ENCODE measurements around the gene DENND1B.
"Not testable (repeated sequence)": the region's sequence is repeated elsewhere in the genome, so short reads cannot be mapped to it uniquely, and the experiment has no call there.

Gene DENND1B

GRCh38 chr1:197491505-197491904 is 283.8 kb downstream of the DENND1B start:
- not testable (repeated sequence) for H3K9me3 ChIP-seq (ENCODE audit: control insufficient read depth in 5 of 5, low read length in 5 of 5); H3K4me1 ChIP-seq (ENCODE audit: control insufficient read depth in 5 of 5, insufficient read depth in 5 of 5, low read length in 5 of 5)

DNA sequence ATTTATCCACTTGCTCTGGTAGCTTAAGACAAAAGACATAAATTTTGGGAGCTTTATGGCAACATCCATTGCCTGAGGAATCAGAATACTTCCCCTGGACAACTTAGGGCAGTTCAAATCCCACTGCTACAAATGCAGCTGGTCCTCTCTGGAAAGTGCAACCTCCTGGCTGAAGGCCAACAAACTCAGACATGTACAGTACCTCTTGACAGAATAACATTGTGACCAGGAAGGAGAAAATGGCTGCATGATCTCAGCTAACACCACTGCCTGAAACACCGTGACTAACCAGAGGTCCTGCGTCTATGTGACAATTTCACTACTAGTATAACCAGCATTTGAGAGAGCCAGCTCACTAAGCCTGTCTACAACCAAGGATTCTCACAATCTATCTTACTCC is 288.3 kb downstream of the DENND1B start:
- Histone ChIP-seq H3K27ac (ENCODE audit: low read depth, low read length) (no peak overlapping the region), H3K27me3 (ENCODE audit: control insufficient read depth in 5 of 5, insufficient read depth in 4 of 5, low read length in 5 of 5) (no peaks in the 10 kb centered on the region), H3K9me3 (ENCODE audit: control insufficient read depth in 5 of 5, low read length in 5 of 5) (no peaks in the 10 kb centered on the region), H3K4me3 (ENCODE audit: low read depth in 1 of 5, low read length in 5 of 5) (no peak overlapping the region), H3K4me1 (ENCODE audit: control insufficient read depth in 5 of 5, insufficient read depth in 5 of 5, low read length in 5 of 5) (no peaks in the 10 kb centered on the region), H3K9ac (ENCODE audit: low read length in 5 of 5) (no peak overlapping the region), H3K36me3 (ENCODE audit: control insufficient read depth in 5 of 5, insufficient read depth in 5 of 5, low read length in 5 of 5) (no peaks in the 10 kb centered on the region)

More at GRCh38 chr1:197491505-197491904, 283.8 kb downstream of the DENND1B start:
- H3K27ac ChIP-seq (ENCODE audit: low read depth, low read length); H3K4me3 ChIP-seq (ENCODE audit: low read depth in 1 of 5, low read length in 5 of 5); H3K36me3 ChIP-seq (ENCODE audit: control insufficient read depth in 5 of 5, insufficient read depth in 5 of 5, low read length in 5 of 5); H3K27me3 ChIP-seq (ENCODE audit: control insufficient read depth in 5 of 5, insufficient read depth in 4 of 5, low read length in 5 of 5); H3K9ac ChIP-seq (ENCODE audit: low read length in 5 of 5): not testable (repeated sequence)

GRCh38 chr1:197485790-197486189 is 289.5 kb downstream of the DENND1B start:
- H3K4me1 ChIP-seq (ENCODE audit: control insufficient read depth in 5 of 5, insufficient read depth in 5 of 5, low read length in 5 of 5): no peaks in the 10 kb centered on the region

DNA sequence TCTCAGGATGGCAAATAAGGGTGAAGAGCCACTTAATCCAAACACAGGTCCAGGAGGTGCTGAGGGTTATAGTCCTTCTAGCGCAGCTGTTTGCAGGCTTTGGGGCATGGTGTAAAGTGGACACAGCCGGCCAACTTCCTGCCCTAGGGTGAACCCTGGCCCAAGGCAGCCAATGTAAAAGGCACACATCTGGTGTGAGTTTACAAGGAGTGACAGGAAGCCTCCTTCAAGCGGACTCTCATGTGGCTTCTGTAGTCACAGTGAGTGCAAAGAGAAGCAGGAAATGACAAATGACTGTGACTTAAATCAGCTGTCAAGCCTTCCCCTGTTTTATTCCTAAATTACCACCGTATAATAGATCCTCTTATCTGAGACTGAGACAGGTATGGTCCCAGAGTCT is 294.2 kb downstream of the DENND1B start:
- Histone ChIP-seq H3K36me3 (ENCODE audit: control insufficient read depth in 5 of 5, insufficient read depth in 5 of 5, low read length in 5 of 5) (no peaks in the 10 kb centered on the region), H3K4me3 (ENCODE audit: low read depth in 1 of 5, low read length in 5 of 5) (no peak overlapping the region), H3K27me3 (ENCODE audit: control insufficient read depth in 5 of 5, insufficient read depth in 4 of 5, low read length in 5 of 5) (no peaks in the 10 kb centered on the region), H3K9me3 (ENCODE audit: control insufficient read depth in 5 of 5, low read length in 5 of 5) (no peaks in the 10 kb centered on the region), H3K9ac (ENCODE audit: low read length in 5 of 5) (no peak overlapping the region), H3K4me1 (ENCODE audit: control insufficient read depth in 5 of 5, insufficient read depth in 5 of 5, low read length in 5 of 5) (no peaks in the 10 kb centered on the region), H3K27ac (ENCODE audit: low read depth, low read length) (no peak overlapping the region)

More at GRCh38 chr1:197485790-197486189, 289.5 kb downstream of the DENND1B start:
- Histone ChIP-seq H3K27me3 (ENCODE audit: control insufficient read depth in 5 of 5, insufficient read depth in 4 of 5, low read length in 5 of 5) (no peaks in the 10 kb centered on the region), H3K36me3 (ENCODE audit: control insufficient read depth in 5 of 5, insufficient read depth in 5 of 5, low read length in 5 of 5) (no peaks in the 10 kb centered on the region), H3K4me3 (ENCODE audit: low read depth in 1 of 5, low read length in 5 of 5) (no peak overlapping the region), H3K9me3 (ENCODE audit: control insufficient read depth in 5 of 5, low read length in 5 of 5) (no peaks in the 10 kb centered on the region), H3K9ac (ENCODE audit: low read length in 5 of 5) (no peak overlapping the region), H3K27ac (ENCODE audit: low read depth, low read length) (no peak overlapping the region)

DNA sequence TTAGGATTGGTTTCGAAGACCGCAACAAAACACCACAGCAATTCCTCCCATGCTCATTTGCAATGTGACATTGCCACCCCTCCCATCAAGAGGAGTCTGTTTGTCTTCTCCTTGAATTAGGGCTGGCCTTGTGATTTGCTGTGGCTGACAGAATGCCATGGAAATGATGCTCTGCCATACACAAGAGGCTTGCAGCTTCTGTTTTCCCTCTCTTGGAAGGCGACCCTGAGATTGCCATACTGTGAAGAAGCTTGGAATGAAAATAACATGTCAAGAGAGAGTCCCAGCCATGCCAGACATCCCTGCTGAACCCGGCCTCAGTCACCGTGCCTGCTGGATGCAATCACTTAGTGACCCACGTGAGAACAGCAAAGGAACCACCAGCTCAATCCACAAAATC is 294.8 kb downstream of the DENND1B start:
- Histone ChIP-seq H3K4me1 (ENCODE audit: control insufficient read depth in 5 of 5, insufficient read depth in 5 of 5, low read length in 5 of 5) (no peaks in the 10 kb centered on the region), H3K4me3 (ENCODE audit: low read depth in 1 of 5, low read length in 5 of 5) (no peak overlapping the region), H3K36me3 (ENCODE audit: control insufficient read depth in 5 of 5, insufficient read depth in 5 of 5, low read length in 5 of 5) (no peaks in the 10 kb centered on the region), H3K9me3 (ENCODE audit: control insufficient read depth in 5 of 5, low read length in 5 of 5) (no peaks in the 10 kb centered on the region), H3K27ac (ENCODE audit: low read depth, low read length) (no peak overlapping the region), H3K9ac (ENCODE audit: low read length in 5 of 5) (no peak overlapping the region), H3K27me3 (ENCODE audit: control insufficient read depth in 5 of 5, insufficient read depth in 4 of 5, low read length in 5 of 5) (no peaks in the 10 kb centered on the region)

GRCh38 chr1:197472141-197472540 is 303.1 kb downstream of the DENND1B start:
- Histone ChIP-seq H3K4me1 (ENCODE audit: control insufficient read depth in 5 of 5, insufficient read depth in 5 of 5, low read length in 5 of 5) (peaks cover 0 to 4% (median 0%) of the 10 kb centered on the region in 5 donors), H3K9ac (ENCODE audit: low read length in 5 of 5) (no peak overlapping the region), H3K36me3 (ENCODE audit: control insufficient read depth in 5 of 5, insufficient read depth in 5 of 5, low read length in 5 of 5) (no peaks in the 10 kb centered on the region), H3K27ac (ENCODE audit: low read depth, low read length) (no peak overlapping the region), H3K4me3 (ENCODE audit: low read depth in 1 of 5, low read length in 5 of 5) (no peak overlapping the region), H3K27me3 (ENCODE audit: control insufficient read depth in 5 of 5, insufficient read depth in 4 of 5, low read length in 5 of 5) (peaks cover 0 to 2% (median 0%) of the 10 kb centered on the region in 5 donors), H3K9me3 (ENCODE audit: control insufficient read depth in 5 of 5, low read length in 5 of 5) (no peaks in the 10 kb centered on the region)

DNA sequence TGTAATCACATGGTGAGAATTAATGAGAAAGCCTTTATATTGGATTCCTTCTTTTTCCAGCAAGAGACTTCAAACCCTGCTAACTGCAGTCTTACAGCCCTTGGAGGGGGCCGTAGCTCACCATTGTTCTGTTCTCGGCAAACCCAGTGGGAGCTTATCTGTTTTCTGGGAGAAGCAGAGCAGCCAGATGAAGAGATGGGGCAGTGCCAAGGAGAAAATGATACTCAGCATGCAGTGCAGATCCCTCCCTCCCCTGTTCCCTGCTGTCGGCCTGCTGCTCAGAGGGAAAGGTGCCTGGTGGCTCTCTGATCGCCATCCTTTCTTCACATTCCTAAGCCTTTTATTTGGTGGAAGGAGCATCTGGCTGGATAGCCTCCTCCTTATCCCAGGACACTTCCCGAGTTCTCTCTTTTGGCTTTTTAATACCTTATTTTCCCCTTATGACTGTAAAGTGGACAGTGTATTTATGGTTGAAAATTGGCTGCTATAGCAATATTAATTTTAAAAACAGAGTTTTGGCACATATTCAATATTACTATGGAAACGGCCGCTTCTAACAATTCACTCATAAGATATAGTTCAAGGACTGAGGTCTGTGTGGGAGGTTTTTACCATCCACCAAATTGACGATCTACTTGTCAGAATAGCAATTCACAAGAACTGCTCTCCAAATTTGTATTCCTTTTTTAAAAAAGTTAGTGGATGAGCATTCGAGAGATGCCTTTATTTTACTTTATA is 303.9 kb downstream of the DENND1B start:
- peaks cover 0 to 2% (median 0%) of the 10 kb centered on the region in 5 donors for H3K27me3 ChIP-seq (ENCODE audit: control insufficient read depth in 5 of 5, insufficient read depth in 4 of 5, low read length in 5 of 5)
- no peaks in the 10 kb centered on the region for H3K9me3 ChIP-seq (ENCODE audit: control insufficient read depth in 5 of 5, low read length in 5 of 5)
- H3K27ac ChIP-seq (ENCODE audit: low read depth, low read length): no peak overlapping the region
- no peak overlapping the region for H3K9ac ChIP-seq (ENCODE audit: low read length in 5 of 5)
- H3K36me3 ChIP-seq (ENCODE audit: control insufficient read depth in 5 of 5, insufficient read depth in 5 of 5, low read length in 5 of 5): no peaks in the 10 kb centered on the region
- peaks cover 0 to 4% (median 0%) of the 10 kb centered on the region in 5 donors for H3K4me1 ChIP-seq (ENCODE audit: control insufficient read depth in 5 of 5, insufficient read depth in 5 of 5, low read length in 5 of 5)
- H3K4me3 ChIP-seq (ENCODE audit: low read depth in 1 of 5, low read length in 5 of 5): no peak overlapping the region

DNA sequence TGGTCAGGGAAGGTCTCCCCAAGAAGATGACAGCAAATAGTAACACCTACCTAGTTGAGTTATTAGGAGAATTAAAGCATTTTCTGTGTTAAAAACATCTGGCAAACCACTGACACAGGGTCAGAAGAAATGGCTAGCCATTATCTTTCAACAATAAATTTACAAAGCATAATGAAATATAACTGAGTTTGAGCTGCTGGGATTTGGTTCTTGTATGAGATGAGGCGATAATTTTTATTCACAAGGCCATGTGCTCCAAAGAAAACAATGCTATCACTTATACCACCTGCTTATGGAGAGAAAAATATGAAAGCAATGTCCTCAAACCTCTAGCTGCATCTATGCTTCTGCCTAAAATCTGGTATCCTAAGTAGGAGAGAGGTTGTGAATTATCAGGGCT is 304.9 kb downstream of the DENND1B start:
- Histone ChIP-seq H3K36me3 (ENCODE audit: control insufficient read depth in 5 of 5, insufficient read depth in 5 of 5, low read length in 5 of 5) (no peaks in the 10 kb centered on the region), H3K4me1 (ENCODE audit: control insufficient read depth in 5 of 5, insufficient read depth in 5 of 5, low read length in 5 of 5) (peaks cover 0 to 4% (median 0%) of the 10 kb centered on the region in 5 donors), H3K4me3 (ENCODE audit: low read depth in 1 of 5, low read length in 5 of 5) (no peak overlapping the region), H3K9ac (ENCODE audit: low read length in 5 of 5) (no peak overlapping the region), H3K9me3 (ENCODE audit: control insufficient read depth in 5 of 5, low read length in 5 of 5) (no peaks in the 10 kb centered on the region), H3K27me3 (ENCODE audit: control insufficient read depth in 5 of 5, insufficient read depth in 4 of 5, low read length in 5 of 5) (peaks cover 0 to 2% (median 0%) of the 10 kb centered on the region in 5 donors), H3K27ac (ENCODE audit: low read depth, low read length) (no peak overlapping the region)

- H3K9me3 ChIP-seq (ENCODE audit: control insufficient read depth in 5 of 5, low read length in 5 of 5): no peaks in the 10 kb centered on the region
- H3K36me3 ChIP-seq (ENCODE audit: control insufficient read depth in 5 of 5, insufficient read depth in 5 of 5, low read length in 5 of 5): no peaks in the 10 kb centered on the region
- no peak overlapping the region for H3K27ac ChIP-seq (ENCODE audit: low read depth, low read length)
- peaks cover 0 to 2% (median 0%) of the 10 kb centered on the region in 5 donors for H3K27me3 ChIP-seq (ENCODE audit: control insufficient read depth in 5 of 5, insufficient read depth in 4 of 5, low read length in 5 of 5)
- no peak overlapping the region for H3K9ac ChIP-seq (ENCODE audit: low read length in 5 of 5)
- peaks cover 0 to 4% (median 0%) of the 10 kb centered on the region in 5 donors for H3K4me1 ChIP-seq (ENCODE audit: control insufficient read depth in 5 of 5, insufficient read depth in 5 of 5, low read length in 5 of 5)
- no peak overlapping the region for H3K4me3 ChIP-seq (ENCODE audit: low read depth in 1 of 5, low read length in 5 of 5)
Measured at GRCh38 chr1:197469620-197470210, 305.6 kb downstream of the DENND1B start.

- Histone ChIP-seq H3K9ac (ENCODE audit: low read length in 5 of 5) (no peak overlapping the region), H3K9me3 (ENCODE audit: control insufficient read depth in 5 of 5, low read length in 5 of 5) (no peaks in the 10 kb centered on the region), H3K36me3 (ENCODE audit: control insufficient read depth in 5 of 5, insufficient read depth in 5 of 5, low read length in 5 of 5) (no peaks in the 10 kb centered on the region), H3K27ac (ENCODE audit: low read depth, low read length) (no peak overlapping the region), H3K27me3 (ENCODE audit: control insufficient read depth in 5 of 5, insufficient read depth in 4 of 5, low read length in 5 of 5) (peaks cover 0 to 2% (median 0%) of the 10 kb centered on the region in 5 donors), H3K4me1 (ENCODE audit: control insufficient read depth in 5 of 5, insufficient read depth in 5 of 5, low read length in 5 of 5) (peaks cover 0 to 6% (median 5%) of the 10 kb centered on the region in 5 donors), H3K4me3 (ENCODE audit: low read depth in 1 of 5, low read length in 5 of 5) (no peak overlapping the region)
Measured at GRCh38 chr1:197468543-197469175, 306.6 kb downstream of the DENND1B start.

Data from subcutaneous abdominal adipose tissue (tissue), 5 donors.